Stomach (tissue), 9 donors: ENCODE results near the gene SETX. TPM values are rescaled to one million over a fixed set of nuclear protein-coding genes. Genes with fewer than 3 reads are reported as not detected.
A peak's percentile ranks its signal among the peaks of the same experiment; 100 is the strongest.

Experiments
- DNase-seq, 2 donors: peaks; one replicate each; pipeline versions ENCODE4 v3.0.0 to v3.0.0-alpha.2; 2013 to 2019
- H3K27ac ChIP-seq, 5 donors: fragments of 200-600 bp in 4 of 5; sonication (generic) in 4 of 5; one replicate each; pipeline ENCODE4 v1.5.1; 2013 to 2019; ENCODE audit warnings: mild to moderate bottlenecking in 1 of 5, moderate library complexity in 1 of 5
- H3K27me3 ChIP-seq, 3 donors: fragments of 200-600 bp; sonication (generic); one replicate each; pipeline ENCODE4 v1.5.1; 2017 to 2019; ENCODE audit warnings: mixed run types in 1 of 3
- H3K36me3 ChIP-seq, 4 donors: fragments of 200-600 bp; sonication (generic); 1 replicate in 3 of 4; 2 replicates in 1 of 4; pipeline ENCODE4 v1.5.1; 2016 to 2019
- H3K4me1 ChIP-seq, 4 donors: fragments of 200-600 bp; sonication (generic); one replicate each; pipeline ENCODE4 v1.5.1; 2016 to 2019
- H3K4me3 ChIP-seq, 4 donors: fragments of 200-600 bp; sonication (generic) in 3 of 4; one replicate each; pipeline ENCODE4 v1.5.1; 2016 to 2019; ENCODE audit warnings: mild to moderate bottlenecking in 1 of 4
- H3K9me3 ChIP-seq, 4 donors: fragments of 200-600 bp; sonication (generic); one replicate each; pipeline ENCODE4 v1.5.1; 2016 to 2019
- EP300 ChIP-seq: sonication (generic); formaldehyde crosslinking; IDR thresholded peaks from one replicate; pipeline ENCODE4 v1.6.1; 2017; ENCODE audit warnings: antibody characterized with exemption
- POLR2A ChIP-seq, 4 donors: fragments of 450-650 bp; IDR thresholded peaks; one replicate each; pipeline ENCODE4 v1.6.1; 2016; ENCODE audit warnings: antibody characterized with exemption in 4 of 4, control low read depth in 2 of 4, mild to moderate bottlenecking in 1 of 4, moderate library complexity in 1 of 4
- POLR2AphosphoS5 ChIP-seq, 3 donors: sonication (generic); formaldehyde crosslinking; IDR thresholded peaks; one replicate each; pipeline ENCODE4 v1.6.1; 2016; ENCODE audit warnings: antibody characterized with exemption in 3 of 3
- WGBS, 5 donors: extraction: QIAGEN DNeasy Blood & Tissue Kit in 3 of 5; methylation state at CpG; one replicate each; pipeline versions ENCODE4 v1.1.5 to v1.1.7; 2013 to 2018; 5-methylcytosine and 5-hydroxymethylcytosine counted together
- intact Hi-C: fragments of 100-400 bp; cut with DNase I; formaldehyde crosslinking; loops from one replicate; pipeline ENCODE4 v1.15.1; 2023; ENCODE audit warnings: low total_unique reads
- polyA plus RNA-seq, 3 donors: library from polyadenylated mRNA; stranded (reverse); fragments of 200-250 nt; gene quantifications; one replicate each; pipeline ENCODE4 v1.2.3, GENCODE V29; 2013
- total RNA-seq, 5 donors: library from RNA; depleted of rRNA; stranded (reverse); fragments of >200 nt; gene quantifications; one replicate each; pipeline versions ENCODE4 v1.1.0 to v1.2.3, GENCODE V29; 2014 to 2016
- TF ChIP-seq, protein P1 (sequence below), 7 experiments: fragments of 450-650 bp in 4 of 7; fragments of 200-600 bp in 3 of 7; sonication (generic) in 3 of 7; IDR thresholded peaks; one replicate each; pipeline ENCODE4 v1.5.1; 2016 to 2019; ENCODE audit warnings: antibody characterized with exemption in 7 of 7, control low read depth in 2 of 7, mild to moderate bottlenecking in 1 of 7
- donor health status: healthy with polysubstance abuse.
- donor health status: Bipolar disorder and iron deficiency.
- donor health status: healthy.

Gene SETX
- total and polyA plus RNA-seq, 8 donors: 7.9 to 96.7 (median 34.6) TPM

DNA sequence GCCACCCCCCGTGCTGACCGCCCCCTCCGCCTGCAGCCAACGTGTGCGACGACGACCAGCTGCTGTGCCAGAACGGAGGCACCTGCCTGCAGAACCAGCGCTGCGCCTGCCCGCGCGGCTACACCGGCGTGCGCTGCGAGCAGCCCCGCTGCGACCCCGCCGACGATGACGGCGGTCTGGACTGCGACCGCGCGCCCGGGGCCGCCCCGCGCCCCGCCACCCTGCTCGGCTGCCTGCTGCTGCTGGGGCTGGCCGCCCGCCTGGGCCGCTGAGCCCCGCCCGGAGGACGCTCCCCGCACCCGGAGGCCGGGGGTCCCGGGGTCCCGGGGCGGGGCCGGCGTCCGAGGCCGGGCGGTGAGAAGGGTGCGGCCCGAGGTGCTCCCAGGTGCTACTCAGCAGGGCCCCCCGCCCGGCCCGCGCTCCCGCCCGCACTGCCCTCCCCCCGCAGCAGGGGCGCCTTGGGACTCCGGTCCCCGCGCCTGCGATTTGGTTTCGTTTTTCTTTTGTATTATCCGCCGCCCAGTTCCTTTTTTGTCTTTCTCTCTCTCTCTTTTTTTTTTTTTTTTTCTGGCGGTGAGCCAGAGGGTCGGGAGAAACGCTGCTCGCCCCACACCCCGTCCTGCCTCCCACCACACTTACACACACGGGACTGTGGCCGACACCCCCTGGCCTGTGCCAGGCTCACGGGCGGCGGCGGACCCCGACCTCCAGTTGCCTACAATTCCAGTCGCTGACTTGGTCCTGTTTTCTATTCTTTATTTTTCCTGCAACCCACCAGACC is 112.8 kb downstream of the SETX start:
- intact Hi-C loops: no loop called here
- Histone ChIP-seq H3K27me3 (peaks cover 0 to 23% (median 5%) of the 10 kb centered on the region in 3 donors), H3K9me3 (no peaks in the 10 kb centered on the region), H3K4me3 (peak overlapping the region; percentile 62 to 71 (median 68)), H3K4me1 (peaks cover 15 to 46% (median 39%) of the 10 kb centered on the region in 4 donors), H3K27ac (peak overlapping the region in 4 of 5 donors; percentile 27 to 80 (median 66)), H3K36me3 (no peaks in the 10 kb centered on the region)
- WGBS, 5 donors: 0 to 3% (median 1%) methylated on average over 25 to 79 of the region's 81 CpGs
- TF ChIP-seq, protein P1, sequence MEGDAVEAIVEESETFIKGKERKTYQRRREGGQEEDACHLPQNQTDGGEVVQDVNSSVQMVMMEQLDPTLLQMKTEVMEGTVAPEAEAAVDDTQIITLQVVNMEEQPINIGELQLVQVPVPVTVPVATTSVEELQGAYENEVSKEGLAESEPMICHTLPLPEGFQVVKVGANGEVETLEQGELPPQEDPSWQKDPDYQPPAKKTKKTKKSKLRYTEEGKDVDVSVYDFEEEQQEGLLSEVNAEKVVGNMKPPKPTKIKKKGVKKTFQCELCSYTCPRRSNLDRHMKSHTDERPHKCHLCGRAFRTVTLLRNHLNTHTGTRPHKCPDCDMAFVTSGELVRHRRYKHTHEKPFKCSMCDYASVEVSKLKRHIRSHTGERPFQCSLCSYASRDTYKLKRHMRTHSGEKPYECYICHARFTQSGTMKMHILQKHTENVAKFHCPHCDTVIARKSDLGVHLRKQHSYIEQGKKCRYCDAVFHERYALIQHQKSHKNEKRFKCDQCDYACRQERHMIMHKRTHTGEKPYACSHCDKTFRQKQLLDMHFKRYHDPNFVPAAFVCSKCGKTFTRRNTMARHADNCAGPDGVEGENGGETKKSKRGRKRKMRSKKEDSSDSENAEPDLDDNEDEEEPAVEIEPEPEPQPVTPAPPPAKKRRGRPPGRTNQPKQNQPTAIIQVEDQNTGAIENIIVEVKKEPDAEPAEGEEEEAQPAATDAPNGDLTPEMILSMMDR (IDR thresholded peaks at IDR 0.05): no peak
- TF ChIP-seq POLR2A (IDR thresholded peaks at IDR 0.05): no peak
- no peak for TF ChIP-seq EP300
- no peak for TF ChIP-seq POLR2AphosphoS5 (IDR thresholded peaks at IDR 0.05)
- DNase-seq: peak; percentile 51 to 81

DNA sequence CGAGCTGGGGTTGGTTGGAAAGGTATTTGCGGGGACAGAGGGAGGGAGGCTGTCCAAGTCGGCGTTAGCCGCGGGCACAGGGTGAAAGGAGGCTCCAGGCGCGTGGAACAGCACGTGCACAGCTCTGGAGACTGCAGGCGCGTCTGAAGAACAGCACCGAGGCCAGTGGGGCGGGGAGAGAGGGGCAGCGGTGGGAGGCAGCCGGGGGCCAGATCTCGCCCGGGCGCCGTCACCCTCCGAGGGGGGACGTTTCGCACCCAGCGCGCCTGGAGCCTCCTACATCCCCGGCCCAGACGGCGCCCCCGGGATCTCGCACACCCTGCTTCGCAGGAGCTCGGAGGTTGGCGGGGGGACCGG is 113.3 kb downstream of the SETX start:
- H3K4me3 ChIP-seq: peak overlapping the region; percentile 62 to 71 (median 68)
- H3K4me1 ChIP-seq: peaks cover 15 to 50% (median 41%) of the 10 kb centered on the region in 4 donors
- no peaks in the 10 kb centered on the region for H3K9me3 ChIP-seq
- no peak for DNase-seq
- 0 to 1% (median 0%) methylated on average over 6 to 33 of the region's 33 CpGs for WGBS, 5 donors
- peaks cover 0 to 20% (median 5%) of the 10 kb centered on the region in 3 donors for H3K27me3 ChIP-seq
- no peaks in the 10 kb centered on the region for H3K36me3 ChIP-seq
- H3K27ac ChIP-seq: peak overlapping the region in 4 of 5 donors; percentile 27 to 80 (median 66)
- TF ChIP-seq EP300: no peak
- peak in 2 of 3 donors; percentile 5 to 6 for TF ChIP-seq POLR2AphosphoS5 (IDR thresholded peaks at IDR 0.05)
- intact Hi-C loops: no loop called here

DNA sequence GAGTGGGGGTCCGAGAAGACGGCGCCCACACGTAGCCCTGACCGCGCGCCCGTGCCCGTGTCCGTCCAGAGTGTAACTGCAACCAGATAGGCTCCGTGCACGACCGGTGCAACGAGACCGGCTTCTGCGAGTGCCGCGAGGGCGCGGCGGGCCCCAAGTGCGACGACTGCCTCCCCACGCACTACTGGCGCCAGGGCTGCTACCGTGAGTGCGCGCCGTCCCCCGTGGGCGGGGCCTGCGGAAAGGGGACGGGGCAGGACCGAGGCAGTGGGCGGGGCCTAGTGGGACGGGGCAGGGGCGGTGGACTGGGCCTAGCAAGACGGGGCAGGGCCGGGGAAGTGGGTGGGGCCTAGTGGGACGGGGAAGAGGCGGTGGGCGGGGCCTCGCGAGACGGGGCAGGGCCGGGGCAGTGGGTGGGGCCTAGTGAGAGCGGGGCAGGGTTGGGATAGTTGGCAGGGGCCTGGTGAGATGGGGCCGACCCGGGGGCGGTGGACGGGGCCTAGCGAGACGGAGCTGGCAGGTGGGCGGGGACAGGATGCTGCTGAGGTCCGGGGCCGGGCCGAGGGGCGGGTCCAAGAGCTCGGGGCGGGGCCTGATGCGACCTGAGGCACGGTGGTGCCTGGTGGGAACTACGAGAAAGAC is 113.8 kb downstream of the SETX start:
- no peaks in the 10 kb centered on the region for H3K36me3 ChIP-seq
- peaks cover 15 to 54% (median 46%) of the 10 kb centered on the region in 4 donors for H3K4me1 ChIP-seq
- peak overlapping the region; percentile 62 to 71 (median 68) for H3K4me3 ChIP-seq
- TF ChIP-seq POLR2A (IDR thresholded peaks at IDR 0.05): no peak
- peak in 2 of 3 donors; percentile 29 to 67 for TF ChIP-seq POLR2AphosphoS5 (IDR thresholded peaks at IDR 0.05)
- peaks cover 0 to 20% (median 3%) of the 10 kb centered on the region in 3 donors for H3K27me3 ChIP-seq
- DNase-seq: peak; percentile 97 to 99
- WGBS, 5 donors: 0 to 3% (median 1%) methylated on average over 10 to 63 of the region's 63 CpGs
- H3K27ac ChIP-seq: peak overlapping the region; percentile 13 to 80 (median 59)
- intact Hi-C loops: no loop called here
- no peaks in the 10 kb centered on the region for H3K9me3 ChIP-seq

DNA sequence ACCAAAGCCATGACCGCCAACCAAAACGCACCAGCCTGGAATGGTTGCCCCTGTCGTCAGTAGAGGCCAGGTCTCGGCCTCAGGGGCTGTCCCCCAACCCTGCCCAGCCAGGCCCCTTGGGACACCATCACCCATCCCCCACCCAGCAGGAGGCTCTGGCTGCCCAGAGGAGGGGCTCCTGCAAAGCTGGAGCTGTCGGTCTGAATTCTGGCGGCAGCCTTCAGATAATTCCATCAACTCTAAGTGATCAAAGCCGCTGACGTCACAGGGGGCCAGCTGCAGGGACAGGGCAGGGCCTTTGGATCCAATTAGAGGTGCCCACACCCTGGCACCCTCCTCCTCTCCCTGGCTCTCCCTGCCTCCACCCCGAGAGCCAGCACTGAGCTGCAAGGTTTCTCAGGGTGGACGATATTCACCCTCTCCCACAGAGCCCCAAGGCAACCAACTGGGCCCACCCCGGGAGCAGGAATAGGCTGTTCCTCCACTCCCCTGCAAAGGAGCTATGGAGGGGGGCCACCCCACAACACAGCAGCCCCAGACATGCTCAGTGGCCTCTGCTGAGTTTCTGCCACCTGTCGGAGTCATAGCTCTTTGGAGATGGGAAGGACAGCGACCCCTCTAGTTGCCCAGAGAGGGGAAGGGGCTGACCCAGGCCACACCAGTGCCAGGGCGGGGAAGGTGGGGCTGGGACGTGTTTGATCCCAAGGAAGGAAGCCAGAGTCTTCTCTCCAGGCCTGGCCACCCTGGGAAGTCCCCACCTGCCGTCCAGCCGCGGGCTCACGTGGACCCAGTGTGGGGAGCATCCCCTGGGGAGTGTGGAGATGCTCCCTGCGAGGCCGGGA is 114.6 kb downstream of the SETX start:
- Histone ChIP-seq H3K4me3 (peak overlapping the region; percentile 62 to 71 (median 68)), H3K4me1 (peaks cover 15 to 54% (median 45%) of the 10 kb centered on the region in 4 donors), H3K27ac (peak overlapping the region in 4 of 5 donors; percentile 13 to 80 (median 44))

DNA sequence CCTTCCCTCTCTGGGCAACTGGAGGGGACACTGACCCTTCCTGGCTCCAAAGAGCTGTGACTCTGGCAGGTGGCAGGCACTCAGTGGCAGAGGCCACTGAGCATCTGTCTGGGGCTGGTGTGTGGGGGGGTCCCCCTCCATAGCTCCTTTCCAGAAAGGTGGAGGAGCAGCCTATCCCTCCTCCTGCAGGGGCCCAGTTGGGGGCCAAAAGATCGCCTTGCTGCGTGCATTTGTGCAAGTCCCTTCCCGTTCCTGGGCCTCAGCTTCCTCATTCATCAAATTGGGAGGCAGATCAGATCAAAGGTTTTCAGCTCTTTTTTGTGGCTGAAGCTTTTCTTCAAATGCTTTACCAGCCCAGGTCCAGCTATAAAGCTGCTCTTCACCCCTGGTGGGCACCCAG is 115.3 kb downstream of the SETX start:
- no peak overlapping the region for H3K4me3 ChIP-seq
- TF ChIP-seq POLR2AphosphoS5 (IDR thresholded peaks at IDR 0.05) (no peak), POLR2A (IDR thresholded peaks at IDR 0.05) (no peak), EP300 (no peak)
- TF ChIP-seq, protein P1 (IDR thresholded peaks at IDR 0.05): no peak
- intact Hi-C loops: loop anchor here (5.0 kb wide), 1 partner anchor 477 kb away; no protein-coding TSS in a partner anchor
- H3K27me3 ChIP-seq: peaks cover 0 to 17% (median 3%) of the 10 kb centered on the region in 3 donors
- H3K27ac ChIP-seq: peak overlapping the region in 1 of 5 donors; percentile 5
- H3K4me1 ChIP-seq: peaks cover 11 to 48% (median 38%) of the 10 kb centered on the region in 4 donors
- H3K36me3 ChIP-seq: no peaks in the 10 kb centered on the region
- H3K9me3 ChIP-seq: no peaks in the 10 kb centered on the region
- no peak for DNase-seq
- 22 to 40% (median 38%) methylated on average over 3 of the region's 3 CpGs for WGBS, 5 donors

More for the DNA sequence above, 114.6 kb downstream of the SETX start:
- Histone ChIP-seq H3K9me3 (no peaks in the 10 kb centered on the region), H3K36me3 (no peaks in the 10 kb centered on the region), H3K27me3 (peaks cover 0 to 20% (median 3%) of the 10 kb centered on the region in 3 donors)
- TF ChIP-seq POLR2A (IDR thresholded peaks at IDR 0.05): no peak
- intact Hi-C loops: loop anchor here (5.0 kb wide), 1 partner anchor 478 kb away; no protein-coding TSS in a partner anchor
- WGBS, 5 donors: 39 to 65% (median 41%) methylated on average over 12 to 21 of the region's 21 CpGs
- DNase-seq: peak in 1 of 2 donors; percentile 62
